Spleen (tissue), 11 donors: ENCODE results near the gene ZMYND8. TPM values are rescaled to one million over a fixed set of nuclear protein-coding genes. Genes with fewer than 3 reads are reported as not detected.
"Not testable (repeated sequence)": the region's sequence is repeated elsewhere in the genome, so short reads cannot be mapped to it uniquely, and the experiment has no call there.

ENCODE experiments used
- DNase-seq: peaks from one replicate; pipeline ENCODE4 v3.0.0-alpha.2; 2020
- H3K27ac ChIP-seq, 8 donors: fragments of 200-600 bp; sonication (generic) in 7 of 8; 1 replicate in 4 of 8; 2 replicates in 4 of 8; pipeline versions ENCODE4 v1.5.0 to v1.8.0; 2016 to 2021; ENCODE audit warnings: inconsistent platforms in 4 of 8, mild to moderate bottlenecking in 4 of 8, moderate library complexity in 1 of 8
- H3K27me3 ChIP-seq, 7 donors: fragments of 200-600 bp; sonication (generic) in 6 of 7; replicated peaks in 1 of 7; 1 replicate in 4 of 7; 2 replicates in 3 of 7; pipeline versions ENCODE4 v1.5.0 to v1.8.0; 2016 to 2021; ENCODE audit warnings: inconsistent platforms in 3 of 7, mild to moderate bottlenecking in 1 of 7
- H3K36me3 ChIP-seq, 6 donors: fragments of 200-600 bp; sonication (generic) in 5 of 6; 1 replicate in 4 of 6; 2 replicates in 2 of 6; pipeline versions ENCODE4 v1.5.0 to v1.8.0; 2016 to 2021; ENCODE audit warnings: inconsistent platforms in 2 of 6
- H3K4me1 ChIP-seq, 6 donors: fragments of 200-600 bp; sonication (generic) in 5 of 6; 1 replicate in 3 of 6; 2 replicates in 3 of 6; pipeline versions ENCODE4 v1.5.0 to v1.8.0; 2016 to 2021; ENCODE audit warnings: inconsistent platforms in 3 of 6
- H3K4me3 ChIP-seq, 8 donors: fragments of 200-600 bp; sonication (generic) in 7 of 8; 1 replicate in 4 of 8; 2 replicates in 4 of 8; pipeline versions ENCODE4 v1.5.0 to v1.8.0; 2016 to 2021; ENCODE audit warnings: inconsistent platforms in 4 of 8, mild to moderate bottlenecking in 4 of 8, moderate library complexity in 2 of 8
- H3K9me3 ChIP-seq, 8 donors: fragments of 200-600 bp; sonication (generic) in 7 of 8; 1 replicate in 4 of 8; 2 replicates in 4 of 8; pipeline versions ENCODE4 v1.5.0 to v1.8.0; 2016 to 2021; ENCODE audit warnings: inconsistent platforms in 4 of 8
- CTCF ChIP-seq, 11 experiments: fragments of 200-600 bp in 7 of 11; fragments of 450-650 bp in 4 of 11; sonication (generic) in 4 of 11; IDR thresholded peaks in 8 of 11; conservative IDR thresholded peaks in 3 of 11; 1 replicate in 7 of 11; 2 replicates in 4 of 11; pipeline versions ENCODE4 v1.4.0 to v1.8.0; 2016 to 2021; ENCODE audit warnings: antibody characterized with exemption in 11 of 11, inconsistent platforms in 4 of 11, mild to moderate bottlenecking in 1 of 11
- POLR2A ChIP-seq, 3 donors: fragments of 450-650 bp; IDR thresholded peaks; one replicate each; pipeline ENCODE4 v1.5.1; 2017; ENCODE audit warnings: antibody characterized with exemption in 3 of 3, mild to moderate bottlenecking in 1 of 3
- POLR2AphosphoS5 ChIP-seq, 3 donors: sonication (generic); formaldehyde crosslinking; IDR thresholded peaks; one replicate each; pipeline ENCODE4 v1.5.1; 2017; ENCODE audit warnings: antibody characterized with exemption in 3 of 3
- WGBS, 5 donors: extraction: QIAGEN DNeasy Blood & Tissue Kit in 3 of 5; methylation state at CpG; one replicate each; pipeline versions ENCODE4 v1.1.5 to v1.1.7; 2013 to 2018; 5-methylcytosine and 5-hydroxymethylcytosine counted together
- intact Hi-C: fragments of 100-400 bp; cut with DNase I; formaldehyde crosslinking; loops from one replicate; pipeline ENCODE4 v1.15.0; 2023; ENCODE audit warnings: low total_unique reads
- polyA plus RNA-seq, 3 donors: library from polyadenylated mRNA; stranded (reverse); fragments of 200-250 nt; gene quantifications; one replicate each; pipeline ENCODE4 v1.2.1, GENCODE V29; 2013
- total RNA-seq, 7 donors: library from RNA; depleted of rRNA in 3 of 7; stranded (reverse); fragments of >200 nt in 3 of 7; fragmentation: NEBNext Ultra II Directional in 4 of 7; extraction: Animal tissue kit (Norgen Biotek cat#: 25700) in 4 of 7; gene quantifications; one replicate each; pipeline versions ENCODE4 v1.1.0 to v1.2.1, GENCODE V29; 2016 to 2021
- donor health status: healthy with polysubstance abuse.
- donor health status: DM: no; HTN: no; CAD: no; lungs with moderate emphysema.
- donor health status: DM: no; HTN: no; CAD: no.
- donor health status: Bipolar disorder and iron deficiency.
- donor health status: healthy.
- donor health status: DM: no; HTN: no; CAD: no.
- donor health status: DM: yes; HTN: yes; CAD: no.

Gene ZMYND8
- total and polyA plus RNA-seq, 10 donors = 12.5 to 64.0 (median 46.8) TPM

- Histone ChIP-seq H3K9me3 (peaks cover 0 to 5% (median 0%) of the 10 kb centered on the region in 8 donors), H3K4me1 (peaks cover 0 to 30% (median 11%) of the 10 kb centered on the region in 6 donors), H3K36me3 (no peaks in the 10 kb centered on the region), H3K27ac (peak overlapping the region in 7 of 8 donors; percentile 45 to 82 (median 72)), H3K27me3 (no peaks in the 10 kb centered on the region), H3K4me3 (no peak overlapping the region)
- DNase-seq = no peak
- intact Hi-C loops = no loop called here
- TF ChIP-seq POLR2A (IDR thresholded peaks at IDR 0.05) (no peak), POLR2AphosphoS5 (IDR thresholded peaks at IDR 0.05) (no peak), CTCF (IDR thresholded peaks at IDR 0.05 in 8 of 11, conservative IDR thresholded peaks at IDR 0.05 in 3 of 11) (no peak)
- WGBS, 5 donors = 86 to 99% (median 98%) methylated on average over 6 of the region's 6 CpGs
Observed at GRCh38 chr20:47391276-47392010, 34.9 kb upstream of the ZMYND8 start.

GRCh38 chr20:47389867-47390347 lies 33.4 kb upstream of the ZMYND8 start:
- H3K36me3 ChIP-seq = no peaks in the 10 kb centered on the region
- intact Hi-C loops = loop anchor here (5.0 to 10.0 kb wide), 2 partner anchors 232 to 635 kb away; no protein-coding TSS in a partner anchor
- WGBS, 5 donors = 60 to 73% (median 69%) methylated on average over 6 of the region's 6 CpGs
- DNase-seq = no peak
- H3K9me3 ChIP-seq = peaks cover 0 to 5% (median 0%) of the 10 kb centered on the region in 8 donors
- peaks cover 0 to 30% (median 11%) of the 10 kb centered on the region in 6 donors for H3K4me1 ChIP-seq
- no peaks in the 10 kb centered on the region for H3K27me3 ChIP-seq
- TF ChIP-seq POLR2AphosphoS5 (IDR thresholded peaks at IDR 0.05) = no peak
- TF ChIP-seq CTCF (IDR thresholded peaks at IDR 0.05 in 8 of 11, conservative IDR thresholded peaks at IDR 0.05 in 3 of 11) = no peak
- no peak for TF ChIP-seq POLR2A (IDR thresholded peaks at IDR 0.05)
- peak overlapping the region in 3 of 8 donors; percentile 21 to 40 (median 36) for H3K27ac ChIP-seq
- no peak overlapping the region for H3K4me3 ChIP-seq

- 93 to 98% (median 96%) methylated on average over 5 of the region's 5 CpGs for WGBS, 5 donors
- H3K27me3 ChIP-seq, DNase-seq, H3K4me3 ChIP-seq, H3K36me3 ChIP-seq, H3K27ac ChIP-seq, H3K9me3 ChIP-seq: not testable (repeated sequence)
- intact Hi-C loops = loop anchor here (2.0 to 10.0 kb wide), 3 partner anchors 113 to 631 kb away; no protein-coding TSS in a partner anchor
- peaks cover 14 to 41% (median 23%) of the 10 kb centered on the region in 6 donors for H3K4me1 ChIP-seq
Observed at GRCh38 chr20:47385968-47386367, 29.5 kb upstream of the ZMYND8 start.

- WGBS, 5 donors = 78 to 82% (median 79%) methylated on average over 5 of the region's 5 CpGs
- no peak overlapping the region for H3K4me3 ChIP-seq
- H3K27me3 ChIP-seq = no peaks in the 10 kb centered on the region
- H3K36me3 ChIP-seq = no peaks in the 10 kb centered on the region
- peak overlapping the region in 6 of 8 donors; percentile 17 to 66 (median 37) for H3K27ac ChIP-seq
- H3K4me1 ChIP-seq = peaks cover 11 to 42% (median 22%) of the 10 kb centered on the region in 6 donors
- intact Hi-C loops = loop anchor here (5.0 to 10.0 kb wide), 2 partner anchors 186 to 628 kb away; no protein-coding TSS in a partner anchor
- DNase-seq = no peak
- TF ChIP-seq POLR2AphosphoS5 (IDR thresholded peaks at IDR 0.05) (no peak), CTCF (IDR thresholded peaks at IDR 0.05 in 8 of 11, conservative IDR thresholded peaks at IDR 0.05 in 3 of 11) (peak in 1 of 11 experiments; percentile 16)
- H3K9me3 ChIP-seq = no peaks in the 10 kb centered on the region
Observed at GRCh38 chr20:47382746-47383415, 26.4 kb upstream of the ZMYND8 start.
